H9 (cell line): ENCODE measurements around the gene ZNF764. TPM values are rescaled to one million over a fixed set of nuclear protein-coding genes. Genes with fewer than 3 reads are reported as not detected.

ENCODE experiments used
- DNase-seq: peaks from one replicate; pipeline ENCODE4 v3.0.0-alpha.2; 2017
- H2AFZ ChIP-seq: one replicate; pipeline ENCODE4 v1.6.1; 2013; ENCODE audit warnings: mild to moderate bottlenecking, low read length, control low read depth, moderate library complexity
- H2AK5ac ChIP-seq: 2 replicates; pipeline ENCODE4 v1.6.1; 2013; ENCODE audit warnings: low read length, control low read depth, mixed read lengths; ENCODE audit not compliant: insufficient read length
- H2BK120ac ChIP-seq: one replicate; pipeline ENCODE4 v1.6.1; 2013; ENCODE audit warnings: low read depth, mild to moderate bottlenecking, low read length, control low read depth, inconsistent platforms; ENCODE audit not compliant: poor library complexity, severe bottlenecking
- H2BK12ac ChIP-seq: 2 replicates; pipeline ENCODE4 v1.6.1; 2013; ENCODE audit warnings: low read length, control low read depth, mixed read lengths, low read depth; ENCODE audit not compliant: insufficient read length
- H2BK15ac ChIP-seq: 2 replicates; pipeline ENCODE4 v1.6.1; 2013; ENCODE audit warnings: low read depth, low read length, control low read depth
- H2BK20ac ChIP-seq: one replicate; pipeline ENCODE4 v1.6.1; 2013; ENCODE audit warnings: low read depth, mild to moderate bottlenecking, low read length, control low read depth, inconsistent platforms; ENCODE audit not compliant: poor library complexity, severe bottlenecking
- H2BK5ac ChIP-seq: 2 replicates; pipeline ENCODE4 v1.6.1; 2013; ENCODE audit warnings: low read length, control low read depth, mixed read lengths; ENCODE audit not compliant: insufficient read length
- H3K14ac ChIP-seq: 2 replicates; pipeline ENCODE4 v1.6.1; 2013; ENCODE audit warnings: low read length, control low read depth; ENCODE audit not compliant: insufficient read depth
- H3K18ac ChIP-seq: 2 replicates; pipeline ENCODE4 v1.6.1; 2013; ENCODE audit warnings: low read depth, mild to moderate bottlenecking, mixed read lengths, low read length, control low read depth; ENCODE audit not compliant: insufficient read length
- H3K23ac ChIP-seq: 2 replicates; pipeline ENCODE4 v1.6.1; 2013; ENCODE audit warnings: low read length, control low read depth, mixed read lengths, low read depth; ENCODE audit not compliant: insufficient read length
- H3K23me2 ChIP-seq: 2 replicates; pipeline ENCODE4 v1.6.1; 2013; ENCODE audit warnings: low read depth, mild to moderate bottlenecking, mixed read lengths, low read length, control low read depth; ENCODE audit not compliant: insufficient read length, poor library complexity, severe bottlenecking
- H3K27ac ChIP-seq: 2 replicates; pipeline ENCODE4 v1.5.1; 2013; ENCODE audit warnings: low read length, control low read depth, mixed read lengths, low read depth; ENCODE audit not compliant: insufficient read length
- H3K27me3 ChIP-seq: 2 replicates; pipeline ENCODE4 v1.6.1; 2013; ENCODE audit warnings: low read length, control low read depth, inconsistent platforms; ENCODE audit not compliant: insufficient read depth
- H3K4ac ChIP-seq: 2 replicates; pipeline ENCODE4 v1.6.1; 2013; ENCODE audit warnings: low read depth, mild to moderate bottlenecking, control low read depth, inconsistent platforms, low read length, moderate library complexity
- H3K4me1 ChIP-seq: 2 replicates; pipeline ENCODE4 v1.6.1; 2013; ENCODE audit warnings: low read length, control low read depth, inconsistent platforms; ENCODE audit not compliant: insufficient read depth
- H3K4me2 ChIP-seq: 2 replicates; pipeline ENCODE4 v1.6.1; 2013; ENCODE audit warnings: low read length, control low read depth, mixed read lengths; ENCODE audit not compliant: insufficient read length, insufficient read depth
- H3K56ac ChIP-seq: 2 replicates; pipeline ENCODE4 v1.6.1; 2013; ENCODE audit warnings: low read depth, mild to moderate bottlenecking, mixed read lengths, low read length, control low read depth; ENCODE audit not compliant: insufficient read length
- H3K79me1 ChIP-seq: 2 replicates; pipeline ENCODE4 v1.6.1; 2013; ENCODE audit warnings: low read depth, mild to moderate bottlenecking, moderate library complexity, low read length, control low read depth, inconsistent platforms; ENCODE audit not compliant: insufficient read depth, poor library complexity, severe bottlenecking
- H3K79me2 ChIP-seq: 2 replicates; pipeline ENCODE4 v1.6.1; 2013; ENCODE audit warnings: low read length, control low read depth, inconsistent platforms; ENCODE audit not compliant: insufficient read depth
- H3K9ac ChIP-seq: 2 replicates; pipeline ENCODE4 v1.6.1; 2013; ENCODE audit warnings: low read length, control low read depth, mixed read lengths; ENCODE audit not compliant: insufficient read length; ENCODE audit errors: extremely low read depth
- H3K9me3 ChIP-seq: one replicate; pipeline ENCODE4 v1.6.1; 2013; ENCODE audit warnings: low read depth, low read length, inconsistent platforms; ENCODE audit not compliant: control insufficient read depth
- H3T11ph ChIP-seq: one replicate; pipeline ENCODE4 v1.6.1; 2013; ENCODE audit warnings: mild to moderate bottlenecking, low read length, control low read depth, inconsistent platforms
- H4K20me1 ChIP-seq: one replicate; pipeline ENCODE4 v1.6.1; 2013; ENCODE audit not compliant: control insufficient read depth, insufficient read length, insufficient read depth
- H4K5ac ChIP-seq: 2 replicates; pipeline ENCODE4 v1.6.1; 2013; ENCODE audit warnings: low read depth, mild to moderate bottlenecking, mixed read lengths, low read length, control low read depth; ENCODE audit not compliant: insufficient read length
- H4K8ac ChIP-seq: replicated peaks from 2 replicates; pipeline ENCODE4 v1.6.1; 2013; ENCODE audit warnings: low read length, control low read depth, mixed read lengths, low read depth; ENCODE audit not compliant: insufficient read length
- H4K91ac ChIP-seq: 2 replicates; pipeline ENCODE4 v1.6.1; 2013; ENCODE audit warnings: low read depth, mild to moderate bottlenecking, moderate library complexity, mixed read lengths, low read length, control low read depth; ENCODE audit not compliant: insufficient read length
- H3K27ac Mint-ChIP-seq, 3 experiments: 2 replicates in 2 of 3; 3 replicates in 1 of 3; pipeline ENCODE4 v1.8.0; 2020 to 2021; ENCODE audit warnings: mixed read lengths in 3 of 3, mild to moderate bottlenecking in 1 of 3, moderate library complexity in 1 of 3
- H3K27me3 Mint-ChIP-seq: 2 replicates; pipeline ENCODE4 v1.8.0; 2021; ENCODE audit warnings: low read depth, mild to moderate bottlenecking, moderate library complexity, mixed read lengths
- H3K36me3 Mint-ChIP-seq, 3 experiments: 2 replicates in 2 of 3; 3 replicates in 1 of 3; pipeline ENCODE4 v1.8.0; 2020 to 2021; ENCODE audit warnings: low read depth in 3 of 3, mixed read lengths in 3 of 3; ENCODE audit not compliant: insufficient read depth in 1 of 3
- H3K4me1 Mint-ChIP-seq, 2 experiments: 2 replicates each; pipeline ENCODE4 v1.8.0; 2020; ENCODE audit warnings: mixed read lengths in 2 of 2
- H3K4me3 Mint-ChIP-seq, 2 experiments: 2 replicates in 1 of 2; 3 replicates in 1 of 2; pipeline ENCODE4 v1.8.0; 2020 to 2021; ENCODE audit warnings: mild to moderate bottlenecking in 2 of 2, mixed read lengths in 2 of 2, moderate library complexity in 1 of 2
- H3K9me3 Mint-ChIP-seq, 2 experiments: 2 replicates in 1 of 2; 3 replicates in 1 of 2; pipeline ENCODE4 v1.8.0; 2020; ENCODE audit warnings: mild to moderate bottlenecking in 2 of 2, mixed read lengths in 2 of 2, moderate library complexity in 1 of 2
- WGBS: extraction: QIAGEN DNeasy Blood & Tissue Kit; methylation state at CpG from one replicate; pipeline ENCODE4 v1.1.7; 2013; ENCODE audit warnings: missing lambda C conversion rate, low lambda C conversion rate, mixed read lengths; ENCODE audit not compliant: insufficient read length; ENCODE audit errors: extremely low coverage; 5-methylcytosine and 5-hydroxymethylcytosine counted together
- total RNA-seq: library from RNA; stranded (reverse); gene quantifications from 2 replicates; pipeline ENCODE4 v1.2.1, GENCODE V29; 2021
- TF ChIP-seq, protein P1 (sequence below): fragments of 200-600 bp; sonication (generic); conservative IDR thresholded peaks from 3 replicates; pipeline ENCODE4 v1.8.0; 2021; ENCODE audit warnings: antibody characterized with exemption, mild to moderate bottlenecking

ZNF764 gene
- total RNA-seq, 1 experiment from 2014 or later = 11.4 TPM

DNA sequence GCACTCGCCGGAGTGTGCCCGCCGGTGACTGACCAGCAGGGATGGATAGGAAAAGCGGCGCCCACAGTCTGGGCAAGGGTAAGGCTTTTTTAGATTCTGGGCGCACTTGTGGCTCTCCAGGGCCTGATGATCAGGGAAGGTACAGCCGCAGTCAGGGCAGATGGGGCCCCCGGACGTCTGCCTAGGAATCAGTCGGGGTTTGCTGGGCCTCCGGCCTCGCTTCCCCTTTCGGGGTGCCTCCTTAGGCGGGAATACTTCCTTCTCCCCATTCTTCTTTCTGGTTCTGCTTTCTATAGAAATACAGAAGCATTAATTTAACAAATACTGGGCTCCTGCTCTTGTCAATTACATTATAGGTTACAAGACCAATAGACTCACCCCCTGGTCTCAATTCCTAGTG is 47.0 kb upstream of the ZNF764 start:
- H3K4ac ChIP-seq = no peak overlapping the region
- no peak overlapping the region for H4K5ac ChIP-seq
- H3K27me3 ChIP-seq = no peaks in the 10 kb centered on the region
- Mint-ChIP-seq H3K4me3 (no peak overlapping the region), H3K9me3 (peaks cover 0 to 3% of the 10 kb centered on the region in 2 experiments; a peak in 2 of 5 replicates), H3K27me3 (no peaks in the 10 kb centered on the region), H3K4me1 (peaks cover 0 to 5% of the 10 kb centered on the region in 2 experiments; a peak in 1 of 4 replicates), H3K27ac (no peak overlapping the region), H3K36me3 (peaks cover 17 to 51% (median 45%) of the 10 kb centered on the region in 3 experiments; a peak in 6 of 7 replicates)
- H3K4me2 ChIP-seq = no peak overlapping the region
- H3K23ac ChIP-seq = no peak overlapping the region
- H4K20me1 ChIP-seq = no peaks in the 10 kb centered on the region
- no peak overlapping the region for H3K14ac ChIP-seq
- no peaks in the 10 kb centered on the region for H3K4me1 ChIP-seq
- H4K91ac ChIP-seq = no peak overlapping the region
- no peak overlapping the region for H3K18ac ChIP-seq
- no peak overlapping the region for H2AK5ac ChIP-seq
- no peak overlapping the region for H2BK12ac ChIP-seq
- H3K9ac ChIP-seq = no peak overlapping the region
- no peak overlapping the region for H2BK20ac ChIP-seq
- H3K9me3 ChIP-seq = no peaks in the 10 kb centered on the region
- no peak overlapping the region for H4K8ac ChIP-seq
- H3K27ac ChIP-seq = no peak overlapping the region
- H3K79me2 ChIP-seq = peaks cover 2% of the 10 kb centered on the region; the same call in 1 of the 2 replicates
- H3K23me2 ChIP-seq = peaks cover 5% of the 10 kb centered on the region
- TF ChIP-seq, protein P1, sequence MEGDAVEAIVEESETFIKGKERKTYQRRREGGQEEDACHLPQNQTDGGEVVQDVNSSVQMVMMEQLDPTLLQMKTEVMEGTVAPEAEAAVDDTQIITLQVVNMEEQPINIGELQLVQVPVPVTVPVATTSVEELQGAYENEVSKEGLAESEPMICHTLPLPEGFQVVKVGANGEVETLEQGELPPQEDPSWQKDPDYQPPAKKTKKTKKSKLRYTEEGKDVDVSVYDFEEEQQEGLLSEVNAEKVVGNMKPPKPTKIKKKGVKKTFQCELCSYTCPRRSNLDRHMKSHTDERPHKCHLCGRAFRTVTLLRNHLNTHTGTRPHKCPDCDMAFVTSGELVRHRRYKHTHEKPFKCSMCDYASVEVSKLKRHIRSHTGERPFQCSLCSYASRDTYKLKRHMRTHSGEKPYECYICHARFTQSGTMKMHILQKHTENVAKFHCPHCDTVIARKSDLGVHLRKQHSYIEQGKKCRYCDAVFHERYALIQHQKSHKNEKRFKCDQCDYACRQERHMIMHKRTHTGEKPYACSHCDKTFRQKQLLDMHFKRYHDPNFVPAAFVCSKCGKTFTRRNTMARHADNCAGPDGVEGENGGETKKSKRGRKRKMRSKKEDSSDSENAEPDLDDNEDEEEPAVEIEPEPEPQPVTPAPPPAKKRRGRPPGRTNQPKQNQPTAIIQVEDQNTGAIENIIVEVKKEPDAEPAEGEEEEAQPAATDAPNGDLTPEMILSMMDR = no peak
- H2BK120ac ChIP-seq = no peak overlapping the region
- DNase-seq = no peak
- H2AFZ ChIP-seq = no peak overlapping the region
- no peaks in the 10 kb centered on the region for H3K79me1 ChIP-seq
- no peak overlapping the region for H2BK15ac ChIP-seq
- H3K56ac ChIP-seq = no peak overlapping the region
- no peak overlapping the region for H2BK5ac ChIP-seq
- no peak overlapping the region for H3T11ph ChIP-seq
- no CpG with 5 or more reads among the region's 15 CpGs for WGBS
